Measurements from ENCODE around the gene MAB21L3.

GRCh38 chr1:116106646-116107045, 4.6 kb upstream of the MAB21L3 start:
- no peak for TF ChIP-seq EP300 (IDR thresholded peaks at IDR 0.05)
- TF ChIP-seq CTCF (IDR thresholded peaks at IDR 0.05), result no peak
- no peak for TF ChIP-seq POLR2AphosphoS5 (IDR thresholded peaks at IDR 0.05)
- no peak for TF ChIP-seq POLR2A (IDR thresholded peaks at IDR 0.05)
